HepG2 (cell line): Measurements from ENCODE around the gene SYTL3. TPM values are rescaled to one million over a fixed set of nuclear protein-coding genes. Genes with fewer than 3 reads are reported as not detected.

Experiments
- ATAC-seq: fragments of 200-7000 bp; cut with Tn5 transposase; 3 replicates; pipeline ENCODE4 v1.9.1; 2020; ENCODE audit warnings: mild to moderate bottlenecking, moderate library complexity
- BruUV-seq: library from RNA; stranded (reverse); fragments of 400-500 nt; replicated peaks from 2 replicates; lab custom pipeline; 2021; lab: Mats Ljungman, UMichigan
- CTCF ChIA-PET: fragments of 300-600 bp; formaldehyde crosslinking; extraction: SDS; loops from one replicate; lab custom pipeline; 2021; ENCODE audit warnings: low total read pairs, inconsistent platforms, low intra/inter-chr PET ratio; lab: Yijun Ruan, JAX
- POLR2A ChIA-PET: fragments of 350-600 bp; sonication (Branson Sonifier 250); formaldehyde crosslinking; loops from one replicate; lab custom pipeline; 2020; ENCODE audit warnings: antibody characterized with exemption, inconsistent platforms; lab: Yijun Ruan, JAX
- DNase-seq: peaks from one replicate; pipeline ENCODE4 v3.0.0-alpha.2; 2015; ENCODE audit warnings: low spot score
- FAIRE-seq: peaks from 3 replicates; lab custom pipeline; 2011; peaks lifted over from hg19 to GRCh38; lab: Jason Lieb, UNC
- H2AFZ ChIP-seq: one replicate; pipeline ENCODE4 v1.6.1; 2011; ENCODE audit warnings: low read length, inconsistent platforms
- H3K27ac ChIP-seq: fragments of 300-600 bp; 3 replicates; pipeline ENCODE4 v1.8.0; 2011; ENCODE audit warnings: mixed run types, mild to moderate bottlenecking, mixed read lengths, low read length, inconsistent platforms; ENCODE audit not compliant: insufficient read depth; ENCODE audit errors: extremely low read length
- H3K27me3 ChIP-seq, 2 experiments: fragments of 200-600 bp in 1 of 2; 2 replicates in 1 of 2; 3 replicates in 1 of 2; pipeline versions ENCODE4 v1.6.0 to v1.8.0; 2011; ENCODE audit warnings: low read length in 2 of 2, mild to moderate bottlenecking in 2 of 2, moderate library complexity in 2 of 2, inconsistent platforms in 1 of 2; ENCODE audit not compliant: insufficient read depth in 2 of 2, control insufficient read depth in 1 of 2
- H3K36me3 ChIP-seq, 2 experiments: fragments of 200-600 bp in 1 of 2; replicated peaks in 1 of 2; 2 replicates in 1 of 2; 3 replicates in 1 of 2; pipeline versions ENCODE4 v1.5.1 to v1.8.0; 2011; ENCODE audit warnings: low read length in 2 of 2, inconsistent platforms in 1 of 2; ENCODE audit not compliant: insufficient read depth in 2 of 2, control insufficient read depth in 1 of 2
- H3K4me1 ChIP-seq: 2 replicates; pipeline ENCODE4 v1.5.1; 2012; ENCODE audit warnings: low read length, inconsistent platforms; ENCODE audit not compliant: insufficient read depth
- H3K4me2 ChIP-seq: 2 replicates; pipeline ENCODE4 v1.6.0; 2011; ENCODE audit warnings: low read depth, low read length, inconsistent platforms
- H3K4me3 ChIP-seq, 3 experiments: fragments of 200-600 bp in 1 of 3; sonication (generic), shearing (Covaris generic) in 1 of 3; replicated peaks in 1 of 3; 2 replicates each; pipeline ENCODE4 v1.5.1; 2011 to 2016; ENCODE audit warnings: low read length in 3 of 3, inconsistent platforms in 2 of 3, low read depth in 2 of 3, mild to moderate bottlenecking in 2 of 3, control low read depth in 1 of 3, mixed read lengths in 1 of 3; ENCODE audit not compliant: insufficient read depth in 1 of 3
- H3K79me2 ChIP-seq: one replicate; pipeline ENCODE4 v1.6.1; 2011; ENCODE audit warnings: low read length, inconsistent platforms; ENCODE audit not compliant: insufficient read depth
- H3K9ac ChIP-seq: 2 replicates; pipeline ENCODE4 v1.6.0; 2011; ENCODE audit warnings: mild to moderate bottlenecking, low read depth, low read length, inconsistent platforms; ENCODE audit not compliant: insufficient read depth
- H3K9me3 ChIP-seq: 2 replicates; pipeline ENCODE4 v1.5.1; 2012; ENCODE audit warnings: mild to moderate bottlenecking, low read length
- H4K20me1 ChIP-seq: 2 replicates; pipeline ENCODE4 v1.6.0; 2011; ENCODE audit warnings: inconsistent platforms, mild to moderate bottlenecking, low read length, moderate library complexity; ENCODE audit not compliant: insufficient read depth
- PRPF4 ChIP-seq: fragments of 200-400 bp; formaldehyde crosslinking; IDR thresholded peaks from 2 replicates; pipeline ENCODE4 v1.6.1; 2016; ENCODE audit warnings: low read length, low read depth; ENCODE audit not compliant: poor library complexity, severe bottlenecking
- RORA ChIP-seq: sonication (generic); formaldehyde crosslinking; IDR thresholded peaks from 2 replicates; pipeline ENCODE4 v1.5.0; 2020; ENCODE audit warnings: mild to moderate bottlenecking, missing genetic modification reagents, moderate library complexity
- WGBS: methylation state at CpG from one replicate; pipeline ENCODE4 v1.1.6; 2017; ENCODE audit warnings: low lambda C conversion rate; 5-methylcytosine and 5-hydroxymethylcytosine counted together
- in situ Hi-C: cut with HindIII; loops from 2 replicates; pipeline ENCODE4 v1.10.0; 2017; ENCODE audit warnings: low pct_unique_long_range_greater_than_20kb; ENCODE audit not compliant: extremely low pct_ligation_motif_present
- intact Hi-C: fragments of 100-400 bp; cut with micrococcal nuclease; formaldehyde crosslinking; loops from one replicate; pipeline ENCODE4 v1.10.0; 2022; ENCODE audit not compliant: unreplicated experiment
- polyA plus RNA-seq, 8 experiments: library from polyadenylated mRNA; depleted of rRNA in 3 of 8; stranded (reverse) in 7 of 8; unstranded in 1 of 8; fragments of >200 nt; fragmentation: Illumina TruSeq in 4 of 8; extraction: Trizol in 4 of 8; gene quantifications; 2 replicates each; pipeline versions ENCODE4 v1.2.1 to v1.2.3, GENCODE V29; 2011 to 2016; ENCODE audit warnings: low read depth in 4 of 8, missing spikeins in 1 of 8, mixed read lengths in 1 of 8; ENCODE audit not compliant: insufficient read depth in 1 of 8
- total RNA-seq, 5 experiments: library from RNA; depleted of rRNA; stranded (reverse); fragments of >200 nt; fragmentation: Illumina TruSeq; extraction: Trizol; gene quantifications; 2 replicates each; pipeline ENCODE4 v1.2.3, GENCODE V29; 2016; ENCODE audit warnings: low read depth in 1 of 5

SYTL3 gene
- total and polyA plus RNA-seq, 2 of the 13 experiments (the other 11 are each of a cell fraction or from before 2014, with no cell fraction given) = 0.11 to 0.28 TPM

DNA sequence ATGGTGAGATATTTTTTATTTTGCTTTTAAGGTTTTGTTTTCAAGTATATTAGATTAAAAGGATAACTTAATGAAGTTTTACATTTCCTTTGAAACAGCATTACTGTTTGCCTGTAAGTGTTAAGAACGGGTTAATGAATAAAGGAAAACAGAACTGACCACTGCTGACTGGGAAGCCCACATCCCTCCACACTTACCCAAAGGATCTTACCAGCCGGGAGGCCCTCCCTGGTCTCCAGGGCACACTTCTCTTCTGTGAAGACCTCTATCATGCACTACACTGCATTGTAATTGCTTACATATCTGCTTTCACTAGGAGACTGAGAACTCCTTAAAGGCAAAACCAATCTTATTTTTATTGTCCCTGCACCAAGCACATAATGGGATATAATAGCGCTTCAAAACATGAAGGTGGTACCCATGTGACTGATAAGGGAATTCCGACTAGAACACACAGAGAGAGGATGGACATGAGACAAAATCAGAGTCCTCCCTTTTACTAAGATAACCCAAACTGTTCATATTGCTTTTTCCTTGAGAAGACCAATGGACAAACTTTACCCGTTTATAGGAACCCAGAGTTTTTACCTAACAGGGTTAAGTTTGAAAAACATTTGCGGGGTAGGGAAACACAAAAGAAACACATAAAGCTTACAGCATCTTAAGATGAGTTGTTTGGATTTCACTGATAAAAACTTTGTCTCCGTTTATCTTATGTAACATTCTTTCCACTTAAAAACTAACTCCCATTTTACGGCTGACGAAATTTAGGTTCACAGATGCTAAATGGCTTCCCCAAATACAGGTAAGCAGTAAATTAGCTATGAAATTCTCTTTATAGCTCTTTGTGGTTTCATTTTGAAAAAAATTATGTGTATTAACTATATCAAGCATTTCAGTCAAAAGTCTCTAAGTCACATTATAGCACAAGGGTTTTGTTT, 160.6 kb downstream of the SYTL3 start:
- TF ChIP-seq RORA (CRISPR knock-in tag) = no peak
- TF ChIP-seq, all 625 proteins: peak for 0
- no TSS peak for BruUV-seq
- ChIA-PET CTCF (no interaction called here), POLR2A (interaction anchor here (0.7 kb wide), 1 partner anchor 9 kb away, joined by 3 read pairs; the partner anchor contains the start of gene EZR)
- Histone ChIP-seq H3K4me2 (no peak overlapping the region), H2AFZ (no peak overlapping the region), H3K9me3 (no peaks in the 10 kb centered on the region), H4K20me1 (peaks cover 14% of the 10 kb centered on the region; the same call in 1 of the 2 replicates), H3K9ac (no peak overlapping the region), H3K27me3 (no peaks in the 10 kb centered on the region), H3K4me1 (peaks cover 65% of the 10 kb centered on the region), H3K79me2 (peaks cover 77% of the 10 kb centered on the region), H3K27ac (no peak overlapping the region), H3K36me3 (peaks cover 5 to 11% of the 10 kb centered on the region in 2 experiments; a peak in 4 of 5 replicates), H3K4me3 (no peak overlapping the region)
- in situ Hi-C loops = no loop called here
- no peak for ATAC-seq
- no peak for FAIRE-seq
- 83% methylated on average over 9 of the region's 9 CpGs for WGBS
- no peak for DNase-seq
- intact Hi-C loops = no loop called here

DNA sequence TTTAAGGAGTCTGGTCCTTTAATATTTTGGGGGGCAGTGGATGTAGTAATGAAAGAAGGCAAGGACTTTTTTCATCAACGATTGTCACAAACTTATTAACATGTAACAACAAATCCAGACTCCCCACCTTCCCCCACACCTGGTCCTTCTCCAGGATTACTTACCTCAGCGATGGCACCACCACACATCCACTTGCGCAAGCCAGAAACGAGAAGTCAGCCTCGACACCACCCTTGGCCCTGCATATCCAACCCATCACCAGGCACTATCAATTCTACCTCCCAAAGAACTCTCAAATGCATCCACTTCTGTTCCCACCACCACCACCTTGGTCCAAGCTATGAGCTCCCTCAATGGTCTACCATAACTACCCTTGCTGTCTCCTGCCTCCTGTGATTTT, 162.8 kb downstream of the SYTL3 start:
- no peak overlapping the region for H3K9ac ChIP-seq
- in situ Hi-C loops = no loop called here
- no peak overlapping the region for H3K4me3 ChIP-seq
- TF ChIP-seq PRPF4 = no peak
- H3K36me3 ChIP-seq = peaks cover 5 to 11% of the 10 kb centered on the region in 2 experiments; a peak in 4 of 5 replicates
- BruUV-seq = no TSS peak
- 99% methylated on average over 5 of the region's 5 CpGs for WGBS
- no peak for FAIRE-seq
- H3K79me2 ChIP-seq = peaks cover 73% of the 10 kb centered on the region
- H3K27ac ChIP-seq = no peak overlapping the region
- DNase-seq = no peak
- no peaks in the 10 kb centered on the region for H3K27me3 ChIP-seq
- H3K9me3 ChIP-seq = no peaks in the 10 kb centered on the region
- H3K4me2 ChIP-seq = no peak overlapping the region
- intact Hi-C loops = no loop called here
- CTCF ChIA-PET = no interaction called here
- H4K20me1 ChIP-seq = peaks cover 25% of the 10 kb centered on the region; the same call in 1 of the 2 replicates
- H2AFZ ChIP-seq = no peak overlapping the region
- POLR2A ChIA-PET = interaction anchor here (0.8 kb wide), 1 partner anchor 11 kb away, joined by 3 read pairs; no protein-coding TSS in a partner anchor
- ATAC-seq = no peak
- peaks cover 87% of the 10 kb centered on the region for H3K4me1 ChIP-seq
